HepG2 (cell line): ENCODE measurements around the gene CNTN4. TPM values are rescaled to one million over a fixed set of nuclear protein-coding genes. Genes with fewer than 3 reads are reported as not detected.

Experiments
- ATAC-seq: fragments of 200-7000 bp; cut with Tn5 transposase; 3 replicates; pipeline ENCODE4 v1.9.1; 2020; ENCODE audit warnings: mild to moderate bottlenecking, moderate library complexity
- BruUV-seq: library from RNA; stranded (reverse); fragments of 400-500 nt; replicated peaks from 2 replicates; lab custom pipeline; 2021; lab: Mats Ljungman, UMichigan
- CTCF ChIA-PET: fragments of 300-600 bp; formaldehyde crosslinking; extraction: SDS; loops from one replicate; lab custom pipeline; 2021; ENCODE audit warnings: low total read pairs, inconsistent platforms, low intra/inter-chr PET ratio; lab: Yijun Ruan, JAX
- POLR2A ChIA-PET: fragments of 350-600 bp; sonication (Branson Sonifier 250); formaldehyde crosslinking; loops from one replicate; lab custom pipeline; 2020; ENCODE audit warnings: antibody characterized with exemption, inconsistent platforms; lab: Yijun Ruan, JAX
- DNase-seq: peaks from one replicate; pipeline ENCODE4 v3.0.0-alpha.2; 2015; ENCODE audit warnings: low spot score
- FAIRE-seq: peaks from 3 replicates; lab custom pipeline; 2011; peaks lifted over from hg19 to GRCh38; lab: Jason Lieb, UNC
- H2AFZ ChIP-seq: one replicate; pipeline ENCODE4 v1.6.1; 2011; ENCODE audit warnings: low read length, inconsistent platforms
- H3K27ac ChIP-seq: fragments of 300-600 bp; 3 replicates; pipeline ENCODE4 v1.8.0; 2011; ENCODE audit warnings: mixed run types, mild to moderate bottlenecking, mixed read lengths, low read length, inconsistent platforms; ENCODE audit not compliant: insufficient read depth; ENCODE audit errors: extremely low read length
- H3K27me3 ChIP-seq, 2 experiments: fragments of 200-600 bp in 1 of 2; 2 replicates in 1 of 2; 3 replicates in 1 of 2; pipeline versions ENCODE4 v1.6.0 to v1.8.0; 2011; ENCODE audit warnings: low read length in 2 of 2, mild to moderate bottlenecking in 2 of 2, moderate library complexity in 2 of 2, inconsistent platforms in 1 of 2; ENCODE audit not compliant: insufficient read depth in 2 of 2, control insufficient read depth in 1 of 2
- H3K36me3 ChIP-seq, 2 experiments: fragments of 200-600 bp in 1 of 2; replicated peaks in 1 of 2; 2 replicates in 1 of 2; 3 replicates in 1 of 2; pipeline versions ENCODE4 v1.5.1 to v1.8.0; 2011; ENCODE audit warnings: low read length in 2 of 2, inconsistent platforms in 1 of 2; ENCODE audit not compliant: insufficient read depth in 2 of 2, control insufficient read depth in 1 of 2
- H3K4me1 ChIP-seq: 2 replicates; pipeline ENCODE4 v1.5.1; 2012; ENCODE audit warnings: low read length, inconsistent platforms; ENCODE audit not compliant: insufficient read depth
- H3K4me2 ChIP-seq: 2 replicates; pipeline ENCODE4 v1.6.0; 2011; ENCODE audit warnings: low read depth, low read length, inconsistent platforms
- H3K4me3 ChIP-seq, 3 experiments: fragments of 200-600 bp in 1 of 3; sonication (generic), shearing (Covaris generic) in 1 of 3; replicated peaks in 1 of 3; 2 replicates each; pipeline ENCODE4 v1.5.1; 2011 to 2016; ENCODE audit warnings: low read length in 3 of 3, inconsistent platforms in 2 of 3, low read depth in 2 of 3, mild to moderate bottlenecking in 2 of 3, control low read depth in 1 of 3, mixed read lengths in 1 of 3; ENCODE audit not compliant: insufficient read depth in 1 of 3
- H3K79me2 ChIP-seq: one replicate; pipeline ENCODE4 v1.6.1; 2011; ENCODE audit warnings: low read length, inconsistent platforms; ENCODE audit not compliant: insufficient read depth
- H3K9ac ChIP-seq: 2 replicates; pipeline ENCODE4 v1.6.0; 2011; ENCODE audit warnings: mild to moderate bottlenecking, low read depth, low read length, inconsistent platforms; ENCODE audit not compliant: insufficient read depth
- H3K9me3 ChIP-seq: 2 replicates; pipeline ENCODE4 v1.5.1; 2012; ENCODE audit warnings: mild to moderate bottlenecking, low read length
- H4K20me1 ChIP-seq: 2 replicates; pipeline ENCODE4 v1.6.0; 2011; ENCODE audit warnings: inconsistent platforms, mild to moderate bottlenecking, low read length, moderate library complexity; ENCODE audit not compliant: insufficient read depth
- CBFB ChIP-seq: sonication (generic); formaldehyde crosslinking; IDR thresholded peaks from 2 replicates; pipeline ENCODE4 v1.4.0; 2020; ENCODE audit warnings: missing genetic modification reagents
- HDAC6 ChIP-seq: fragments of 200-600 bp; sonication (generic); IDR thresholded peaks from 2 replicates; pipeline ENCODE4 v1.7.0; 2017; ENCODE audit warnings: mild to moderate bottlenecking, antibody characterized with exemption, low read length, low read depth
- SRSF9 ChIP-seq: fragments of 200-400 bp; formaldehyde crosslinking; IDR thresholded peaks from 2 replicates; pipeline ENCODE4 v1.6.1; 2018; ENCODE audit warnings: borderline replicate concordance, mild to moderate bottlenecking, low read depth, low read length; ENCODE audit not compliant: insufficient read depth, poor library complexity, severe bottlenecking
- TAF15 ChIP-seq: fragments of 200-400 bp; formaldehyde crosslinking; IDR thresholded peaks from one replicate; pipeline ENCODE4 v1.6.1; 2018; ENCODE audit warnings: mild to moderate bottlenecking, low read depth, low read length; ENCODE audit not compliant: poor library complexity, severe bottlenecking
- THAP7 ChIP-seq: sonication (generic); formaldehyde crosslinking; IDR thresholded peaks from 2 replicates; pipeline ENCODE4 v1.8.1; 2023; ENCODE audit warnings: mild to moderate bottlenecking, missing genetic modification reagents
- ZFP36L1 ChIP-seq: sonication (generic); formaldehyde crosslinking; IDR thresholded peaks from 2 replicates; pipeline ENCODE4 v1.8.0; 2022; ENCODE audit warnings: mild to moderate bottlenecking, missing genetic modification reagents, moderate library complexity
- ZNF101 ChIP-seq: sonication (generic); formaldehyde crosslinking; IDR thresholded peaks from 2 replicates; pipeline ENCODE4 v1.4.0; 2020; ENCODE audit warnings: mild to moderate bottlenecking, low read depth, missing genetic modification reagents, borderline replicate concordance
- ZNF275 ChIP-seq: sonication (generic); formaldehyde crosslinking; IDR thresholded peaks from 2 replicates; pipeline ENCODE4 v1.8.0; 2022; ENCODE audit warnings: missing genetic modification reagents, mild to moderate bottlenecking, inconsistent platforms, borderline replicate concordance
- ZNF552 ChIP-seq: sonication (generic); formaldehyde crosslinking; IDR thresholded peaks from 2 replicates; pipeline ENCODE4 v1.9.0; 2022; ENCODE audit warnings: missing genetic modification reagents, mild to moderate bottlenecking, borderline replicate concordance
- ZNF737 ChIP-seq: sonication (generic); formaldehyde crosslinking; IDR thresholded peaks from 2 replicates; pipeline ENCODE4 v1.5.0; 2020; ENCODE audit warnings: missing genetic modification reagents, mild to moderate bottlenecking, borderline replicate concordance
- ZNF776 ChIP-seq: sonication (generic); formaldehyde crosslinking; IDR thresholded peaks from 2 replicates; pipeline ENCODE4 v1.4.0; 2020; ENCODE audit warnings: mild to moderate bottlenecking, missing genetic modification reagents
- WGBS: methylation state at CpG from one replicate; pipeline ENCODE4 v1.1.6; 2017; ENCODE audit warnings: low lambda C conversion rate; 5-methylcytosine and 5-hydroxymethylcytosine counted together
- in situ Hi-C: cut with HindIII; loops from 2 replicates; pipeline ENCODE4 v1.10.0; 2017; ENCODE audit warnings: low pct_unique_long_range_greater_than_20kb; ENCODE audit not compliant: extremely low pct_ligation_motif_present
- intact Hi-C: fragments of 100-400 bp; cut with micrococcal nuclease; formaldehyde crosslinking; loops from one replicate; pipeline ENCODE4 v1.10.0; 2022; ENCODE audit not compliant: unreplicated experiment
- polyA plus RNA-seq, 8 experiments: library from polyadenylated mRNA; depleted of rRNA in 3 of 8; stranded (reverse) in 7 of 8; unstranded in 1 of 8; fragments of >200 nt; fragmentation: Illumina TruSeq in 4 of 8; extraction: Trizol in 4 of 8; gene quantifications; 2 replicates each; pipeline versions ENCODE4 v1.2.1 to v1.2.3, GENCODE V29; 2011 to 2016; ENCODE audit warnings: low read depth in 4 of 8, missing spikeins in 1 of 8, mixed read lengths in 1 of 8; ENCODE audit not compliant: insufficient read depth in 1 of 8
- total RNA-seq, 5 experiments: library from RNA; depleted of rRNA; stranded (reverse); fragments of >200 nt; fragmentation: Illumina TruSeq; extraction: Trizol; gene quantifications; 2 replicates each; pipeline ENCODE4 v1.2.3, GENCODE V29; 2016; ENCODE audit warnings: low read depth in 1 of 5

Gene CNTN4
- total and polyA plus RNA-seq, 2 of the 13 experiments (the other 11 are each of a cell fraction or from before 2014, with no cell fraction given): 0.01 to 0.13 TPM

GRCh38 chr3:2099779-2100191, 1.1 kb downstream of the CNTN4 start:
- Histone ChIP-seq H3K27me3 (peaks cover 0 to 22% of the 10 kb centered on the region in 2 experiments; a peak in 3 of 5 replicates), H3K79me2 (no peaks in the 10 kb centered on the region), H3K4me3 (no peak overlapping the region), H3K4me1 (peaks cover 10% of the 10 kb centered on the region), H2AFZ (no peak overlapping the region), H3K36me3 (no peaks in the 10 kb centered on the region), H3K27ac (no peak overlapping the region), H3K9me3 (no peaks in the 10 kb centered on the region), H3K9ac (no peak overlapping the region), H4K20me1 (no peaks in the 10 kb centered on the region), H3K4me2 (no peak overlapping the region)
- FAIRE-seq: no peak
- ChIA-PET CTCF (no interaction called here), POLR2A (no interaction called here)
- TF ChIP-seq ZNF737 (CRISPR knock-in tag) (no peak), CBFB (no peak), ZNF552 (no peak), TAF15 (no peak), ZNF101 (CRISPR knock-in tag) (no peak), ZFP36L1 (CRISPR knock-in tag) (no peak), ZNF776 (CRISPR knock-in tag) (no peak), THAP7 (CRISPR knock-in tag) (no peak), SRSF9 (no peak), ZNF275 (CRISPR knock-in tag) (no peak), HDAC6 (no peak)
- intact Hi-C loops: loop anchor here (5.0 kb wide), 1 partner anchor 308 kb away; no protein-coding TSS in a partner anchor
- BruUV-seq: no TSS peak
- WGBS: 60% methylated on average over 26 of the region's 26 CpGs
- no peak for ATAC-seq
- DNase-seq: no peak
- in situ Hi-C loops: no loop called here
